Measurements from ENCODE around the gene PARD3.

PARD3 gene

GRCh38 chr10:34191406-34191805 lies 623.7 kb downstream of the PARD3 start:
- DNase-seq, result no peak

GRCh38 chr10:34190580-34190979 lies 624.5 kb downstream of the PARD3 start:
- no peak for DNase-seq

- DNase-seq, result no peak
Observed at GRCh38 chr10:34189830-34190229, 625.3 kb downstream of the PARD3 start.

- no peak for DNase-seq
Observed at GRCh38 chr10:34188221-34188620, 626.9 kb downstream of the PARD3 start.

- DNase-seq, result no peak
Observed at GRCh38 chr10:34187201-34187600, 627.9 kb downstream of the PARD3 start.

GRCh38 chr10:34186745-34187144 lies 628.4 kb downstream of the PARD3 start:
- no peak for DNase-seq

GRCh38 chr10:34185998-34186397 lies 629.1 kb downstream of the PARD3 start:
- DNase-seq, result no peak

GRCh38 chr10:34184939-34185386 lies 630.1 kb downstream of the PARD3 start:
- no peak for DNase-seq

- no peak for DNase-seq
Observed at GRCh38 chr10:34184397-34184796, 630.7 kb downstream of the PARD3 start.

- DNase-seq, result no peak
Observed at GRCh38 chr10:34183016-34183796, 631.9 kb downstream of the PARD3 start.

- no peak for DNase-seq
Observed at GRCh38 chr10:34181553-34182300, 633.4 kb downstream of the PARD3 start.

GRCh38 chr10:34180749-34181148 lies 634.3 kb downstream of the PARD3 start:
- DNase-seq, result no peak

GRCh38 chr10:34179280-34179679 lies 635.8 kb downstream of the PARD3 start:
- DNase-seq, result no peak

GRCh38 chr10:34178756-34179155 lies 636.3 kb downstream of the PARD3 start:
- no peak for DNase-seq

GRCh38 chr10:34178196-34178595 lies 636.9 kb downstream of the PARD3 start:
- DNase-seq, result no peak

- no peak for DNase-seq
Observed at GRCh38 chr10:34177445-34177844, 637.7 kb downstream of the PARD3 start.

GRCh38 chr10:34176351-34176750 lies 638.7 kb downstream of the PARD3 start:
- DNase-seq, result no peak

GRCh38 chr10:34175121-34175520 lies 640.0 kb downstream of the PARD3 start:
- no peak for DNase-seq

GRCh38 chr10:34172936-34173533 lies 642.1 kb downstream of the PARD3 start:
- DNase-seq, result no peak

- no peak for DNase-seq
Observed at GRCh38 chr10:34171957-34172527, 643.1 kb downstream of the PARD3 start.

GRCh38 chr10:34169677-34170076 lies 645.4 kb downstream of the PARD3 start:
- DNase-seq, result no peak

- DNase-seq, result no peak
Observed at GRCh38 chr10:34169131-34169530, 646.0 kb downstream of the PARD3 start.

- no peak for DNase-seq
Observed at GRCh38 chr10:34168439-34168838, 646.7 kb downstream of the PARD3 start.
